Measurements from ENCODE around the gene LAMTOR4.
A peak's percentile ranks its signal among the peaks of the same experiment; 100 is the strongest.

Gene LAMTOR4

DNA sequence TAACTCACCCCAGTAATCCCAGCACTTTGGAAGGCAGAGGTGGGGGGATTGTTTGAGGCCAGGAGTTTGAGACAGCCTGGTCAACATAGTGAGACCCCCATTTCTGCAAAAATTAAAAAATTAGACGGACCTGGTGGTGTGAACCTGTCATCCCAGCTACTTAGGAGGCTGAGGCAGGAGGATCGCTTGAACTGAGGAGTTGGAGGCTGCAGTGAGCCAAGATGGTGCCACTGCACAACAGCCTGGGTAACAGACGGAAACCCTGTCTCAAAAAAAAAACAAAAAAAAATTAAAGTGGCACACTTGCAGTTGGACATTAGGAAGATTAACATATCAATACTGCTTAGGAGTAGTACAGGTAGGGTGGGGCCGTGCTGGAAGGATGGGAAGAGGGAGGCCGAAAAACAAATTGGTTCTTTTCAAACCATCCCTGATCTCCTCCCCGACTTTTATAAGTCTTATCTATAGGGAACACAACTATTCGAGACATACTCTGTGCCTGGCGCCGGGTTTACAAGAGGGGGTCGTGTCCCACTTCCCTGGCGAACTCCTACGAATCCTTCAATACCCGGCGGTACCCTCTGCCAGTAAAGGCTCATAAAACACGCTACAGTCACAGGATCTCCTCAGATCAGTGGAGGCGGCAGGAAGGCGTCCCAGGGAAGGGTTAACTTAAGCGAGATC, 30.2 kb upstream of the LAMTOR4 start:
- peak overlapping the region; percentile 97 for H3K4me3 ChIP-seq (replicated peaks; ENCODE audit: low read depth, low read length)
- TF ChIP-seq CTCF (IDR thresholded peaks at IDR 0.05; ENCODE audit: low read length, missing control alignments): no peak

GRCh38 chr7:100119072-100119969, 29.4 kb upstream of the LAMTOR4 start, which contains the start of the genes CNPY4 and TAF6:
TSS of gene CNPY4 (plus strand) at chr7:100119634. CDS start at chr7:100119745, 111 bp downstream.
TSS of gene TAF6 (minus strand) at chr7:100119358. CDS start at chr7:100114209, 5,149 bp downstream.
- peak; percentile 98 for DNase-seq (ENCODE audit: low read depth)
- TF ChIP-seq CTCF (IDR thresholded peaks at IDR 0.05; ENCODE audit: low read length, missing control alignments): no peak
- peak within 1 kb of the TSS; percentile 97 for H3K4me3 ChIP-seq (replicated peaks; ENCODE audit: low read depth, low read length)

More for the DNA sequence above, 30.2 kb upstream of the LAMTOR4 start:
- no peak for DNase-seq (ENCODE audit: low read depth)

DNA sequence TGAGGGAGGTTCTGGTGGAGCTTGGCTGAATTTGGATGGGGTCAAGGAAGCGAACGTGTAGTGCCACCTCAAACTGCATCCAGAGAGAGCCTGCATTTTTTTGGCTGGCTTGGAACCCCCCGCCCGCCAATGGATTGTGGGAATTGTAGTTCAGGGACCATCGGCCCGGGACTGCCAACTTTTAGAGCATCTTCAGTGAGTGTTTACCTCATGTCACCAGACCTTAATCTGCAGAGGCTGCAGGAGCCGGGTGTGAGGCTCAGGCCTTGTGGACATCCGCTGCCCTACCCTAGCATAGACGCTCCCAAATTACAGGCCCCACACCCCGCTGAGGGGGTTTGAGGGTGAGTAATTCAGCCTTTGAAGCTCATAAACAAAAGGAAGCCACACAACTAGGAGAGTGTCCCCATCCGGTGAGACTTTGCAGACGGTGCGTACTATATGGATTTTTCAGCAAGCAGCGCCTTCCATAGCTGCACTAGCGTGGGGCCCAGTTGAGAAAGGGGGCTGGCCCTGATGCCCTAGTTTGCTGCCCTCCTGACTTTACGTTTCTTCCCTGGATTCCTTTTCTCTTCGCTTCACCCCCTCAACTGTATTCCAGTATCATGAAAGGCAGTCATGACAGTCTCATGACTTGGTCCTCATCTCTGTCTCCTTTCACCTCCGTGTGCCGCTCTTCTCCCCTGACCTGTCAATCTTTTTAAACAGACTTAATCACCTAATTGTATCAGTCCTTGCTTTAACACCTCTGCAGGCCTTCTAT, 28.6 kb upstream of the LAMTOR4 start:
- no peak for TF ChIP-seq CTCF (IDR thresholded peaks at IDR 0.05; ENCODE audit: low read length, missing control alignments)
- peak overlapping the region; percentile 97 for H3K4me3 ChIP-seq (replicated peaks; ENCODE audit: low read depth, low read length)
- DNase-seq (ENCODE audit: low read depth): peak; percentile 61

GRCh38 chr7:100120733-100121036, 28.0 kb upstream of the LAMTOR4 start:
- TF ChIP-seq CTCF (IDR thresholded peaks at IDR 0.05; ENCODE audit: low read length, missing control alignments): no peak
- DNase-seq (ENCODE audit: low read depth): no peak
- H3K4me3 ChIP-seq (replicated peaks; ENCODE audit: low read depth, low read length): peak overlapping the region; percentile 97

GRCh38 chr7:100122067-100122466, 26.7 kb upstream of the LAMTOR4 start:
- TF ChIP-seq CTCF (IDR thresholded peaks at IDR 0.05; ENCODE audit: low read length, missing control alignments): no peak
- no peak overlapping the region for H3K4me3 ChIP-seq (replicated peaks; ENCODE audit: low read depth, low read length)
- DNase-seq (ENCODE audit: low read depth): no peak

GRCh38 chr7:100122568-100122967, 26.1 kb upstream of the LAMTOR4 start:
- no peak overlapping the region for H3K4me3 ChIP-seq (replicated peaks; ENCODE audit: low read depth, low read length)
- no peak for TF ChIP-seq CTCF (IDR thresholded peaks at IDR 0.05; ENCODE audit: low read length, missing control alignments)
- DNase-seq (ENCODE audit: low read depth): no peak

Data from fibroblast of pulmonary artery (primary cell).